Testis (tissue), 2 donors: Measurements from ENCODE around the gene PITRM1.

Source experiments
- POLR2A ChIP-seq: fragments of 450-650 bp; IDR thresholded peaks from one replicate; pipeline ENCODE4 v1.6.1; 2017; ENCODE audit warnings: antibody characterized with exemption, mild to moderate bottlenecking, moderate library complexity
- TF ChIP-seq, protein P1 (sequence below), 3 experiments: fragments of 450-650 bp in 2 of 3; fragments of 200-600 bp in 1 of 3; sonication (generic) in 1 of 3; IDR thresholded peaks; one replicate each; pipeline ENCODE4 v1.5.1; 2016 to 2019; ENCODE audit warnings: antibody characterized with exemption in 3 of 3, mild to moderate bottlenecking in 2 of 3, moderate library complexity in 1 of 3

DNA sequence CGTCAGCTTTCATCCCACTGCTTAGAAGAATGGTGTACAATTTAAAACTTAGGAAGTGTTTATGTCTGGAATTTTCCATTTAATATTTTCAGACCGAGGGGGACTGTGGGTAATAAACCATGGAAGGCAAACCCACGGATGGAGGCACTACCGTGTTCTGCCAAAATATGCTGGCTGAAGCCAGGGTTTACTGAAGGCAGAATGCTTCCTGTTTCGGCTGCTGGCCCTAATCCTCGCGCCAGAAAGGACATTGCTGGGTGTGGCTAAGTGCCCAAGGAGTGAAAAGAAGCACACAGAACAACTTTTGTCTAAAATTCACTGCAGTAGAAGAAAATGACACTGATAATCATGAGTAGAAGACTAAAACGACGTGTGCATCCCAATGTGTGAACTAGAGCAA, 32.3 kb downstream of the PITRM1 start:
- TF ChIP-seq, protein P1, sequence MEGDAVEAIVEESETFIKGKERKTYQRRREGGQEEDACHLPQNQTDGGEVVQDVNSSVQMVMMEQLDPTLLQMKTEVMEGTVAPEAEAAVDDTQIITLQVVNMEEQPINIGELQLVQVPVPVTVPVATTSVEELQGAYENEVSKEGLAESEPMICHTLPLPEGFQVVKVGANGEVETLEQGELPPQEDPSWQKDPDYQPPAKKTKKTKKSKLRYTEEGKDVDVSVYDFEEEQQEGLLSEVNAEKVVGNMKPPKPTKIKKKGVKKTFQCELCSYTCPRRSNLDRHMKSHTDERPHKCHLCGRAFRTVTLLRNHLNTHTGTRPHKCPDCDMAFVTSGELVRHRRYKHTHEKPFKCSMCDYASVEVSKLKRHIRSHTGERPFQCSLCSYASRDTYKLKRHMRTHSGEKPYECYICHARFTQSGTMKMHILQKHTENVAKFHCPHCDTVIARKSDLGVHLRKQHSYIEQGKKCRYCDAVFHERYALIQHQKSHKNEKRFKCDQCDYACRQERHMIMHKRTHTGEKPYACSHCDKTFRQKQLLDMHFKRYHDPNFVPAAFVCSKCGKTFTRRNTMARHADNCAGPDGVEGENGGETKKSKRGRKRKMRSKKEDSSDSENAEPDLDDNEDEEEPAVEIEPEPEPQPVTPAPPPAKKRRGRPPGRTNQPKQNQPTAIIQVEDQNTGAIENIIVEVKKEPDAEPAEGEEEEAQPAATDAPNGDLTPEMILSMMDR (IDR thresholded peaks at IDR 0.05), result no peak
- no peak for TF ChIP-seq POLR2A
